IPS-NIHi7 (cell line): ENCODE measurements around the gene COL24A1.
"Not testable (repeated sequence)": the region's sequence is repeated elsewhere in the genome, so short reads cannot be mapped to it uniquely, and the experiment has no call there.

ENCODE experiments used
- DNase-seq: peaks from one replicate; pipeline ENCODE4 v3.0.0; 2012; ENCODE audit warnings: mixed read lengths; ENCODE audit errors: extremely low spot score

COL24A1 gene

GRCh38 chr1:85991261-85991660 is 165.3 kb downstream of the COL24A1 start:
- DNase-seq = no peak

DNA sequence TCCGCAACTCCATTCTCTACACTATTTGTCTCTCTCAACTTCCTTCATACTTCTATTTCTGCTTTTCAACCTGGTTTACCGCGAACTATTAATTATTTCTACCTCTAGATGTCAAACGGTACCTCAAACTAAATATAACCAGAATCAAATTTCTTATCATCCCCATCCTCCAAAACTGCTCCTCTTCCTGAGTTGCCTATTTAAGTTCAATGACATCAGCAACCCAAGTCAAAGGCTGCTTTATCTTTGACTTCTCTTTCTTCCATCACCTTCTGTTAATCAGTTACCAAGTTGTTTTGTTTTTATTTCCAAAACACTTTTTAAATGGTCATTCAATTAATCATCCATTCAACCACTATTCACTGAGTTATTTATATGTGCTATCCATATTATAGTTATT is 171.9 kb downstream of the COL24A1 start:
- DNase-seq = no peak

GRCh38 chr1:85983316-85983715 is 173.3 kb downstream of the COL24A1 start:
- DNase-seq = no peak

DNA sequence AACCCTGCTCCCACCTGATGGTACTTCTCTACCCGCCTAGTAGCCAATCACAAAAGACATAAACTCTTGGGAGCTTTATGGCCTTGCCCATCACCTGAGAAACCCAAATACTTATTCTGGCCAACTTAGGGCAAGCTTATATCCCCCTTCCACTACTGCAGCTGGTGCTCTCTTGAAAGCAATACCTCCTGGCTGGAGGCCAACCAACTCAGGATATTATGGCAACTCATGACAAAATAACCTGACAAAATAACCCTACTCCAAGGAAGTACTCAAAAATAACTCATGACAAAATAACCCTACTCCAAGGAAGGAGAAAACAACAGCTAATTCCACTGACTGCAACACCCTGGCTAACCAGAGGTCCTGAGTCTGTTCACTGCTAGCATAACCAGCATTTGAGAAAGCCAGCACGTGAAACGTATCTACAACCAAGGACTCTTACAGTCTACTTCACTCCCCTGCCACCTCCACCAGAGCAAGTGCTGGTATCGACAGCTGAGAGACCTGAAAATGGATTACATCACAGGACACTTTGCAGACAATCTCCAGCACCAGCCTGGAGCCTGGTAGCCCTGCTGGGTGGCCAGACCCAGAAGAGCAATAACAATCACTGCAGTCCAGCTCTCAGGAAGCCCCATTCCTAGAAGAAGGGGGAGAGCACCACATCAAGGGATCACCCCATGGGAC is 179.9 kb downstream of the COL24A1 start:
- no peak for DNase-seq

DNA sequence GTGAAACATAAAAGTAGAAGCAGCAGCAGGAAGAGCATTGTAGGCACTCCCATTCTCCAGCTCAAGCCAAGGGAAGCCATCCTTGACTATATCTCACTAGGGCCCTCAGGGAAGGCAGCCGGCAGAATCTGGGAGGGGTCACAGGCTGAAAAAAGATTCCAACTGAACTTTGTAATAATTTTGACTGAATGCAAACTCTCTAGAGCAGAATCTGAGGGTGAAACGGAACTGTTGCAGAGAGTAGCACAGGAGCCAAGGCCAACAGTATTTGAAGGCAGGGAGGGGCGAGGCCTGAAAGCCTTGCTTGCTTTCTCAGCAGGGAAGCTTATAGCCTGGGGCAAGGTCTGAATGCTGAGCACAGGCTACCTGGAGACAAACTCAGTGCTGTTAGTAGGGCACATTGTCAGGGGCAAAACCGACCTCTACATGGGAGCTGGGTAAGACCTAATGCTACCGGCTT is 180.6 kb downstream of the COL24A1 start:
- peak; percentile 61 for DNase-seq

DNA sequence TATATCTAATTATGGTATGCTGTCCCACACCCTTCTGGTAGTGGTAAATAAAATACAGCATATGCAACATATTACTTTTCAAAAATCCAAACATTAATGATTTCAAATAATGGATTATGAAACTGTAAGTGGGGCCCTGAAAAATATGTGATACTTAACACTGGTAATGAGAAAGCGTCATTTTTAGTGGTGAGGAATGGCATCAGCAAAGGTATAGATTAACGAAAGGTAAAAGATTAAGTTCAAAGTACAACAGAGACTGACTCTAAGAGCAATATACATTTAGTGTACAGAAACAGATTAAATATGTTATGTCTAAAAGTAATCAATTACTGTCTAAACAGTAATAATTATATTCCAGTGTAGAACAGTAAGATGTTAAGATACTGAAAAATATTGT is 194.1 kb downstream of the COL24A1 start:
- DNase-seq = no peak

DNA sequence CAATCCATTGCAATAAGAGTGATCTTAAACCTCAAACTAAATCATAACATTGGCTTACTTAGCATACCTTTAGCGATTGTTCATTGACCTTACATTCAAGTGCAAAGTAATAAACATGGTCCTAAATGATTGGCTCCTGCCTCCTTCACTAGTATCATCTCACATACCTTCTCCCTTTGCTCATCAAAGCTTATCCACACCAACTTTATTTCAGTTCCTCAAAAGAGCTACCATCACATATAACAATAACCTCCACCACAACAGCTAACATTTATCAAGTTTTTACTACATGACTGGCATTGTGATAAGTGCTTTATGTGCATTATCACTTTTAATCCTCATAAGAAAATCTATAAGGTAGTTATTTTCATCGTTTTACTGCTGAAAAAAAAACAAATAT is 198.8 kb downstream of the COL24A1 start:
- DNase-seq = no peak

GRCh38 chr1:85955218-85955617 is 201.4 kb downstream of the COL24A1 start:
- not testable (repeated sequence) for DNase-seq

DNA sequence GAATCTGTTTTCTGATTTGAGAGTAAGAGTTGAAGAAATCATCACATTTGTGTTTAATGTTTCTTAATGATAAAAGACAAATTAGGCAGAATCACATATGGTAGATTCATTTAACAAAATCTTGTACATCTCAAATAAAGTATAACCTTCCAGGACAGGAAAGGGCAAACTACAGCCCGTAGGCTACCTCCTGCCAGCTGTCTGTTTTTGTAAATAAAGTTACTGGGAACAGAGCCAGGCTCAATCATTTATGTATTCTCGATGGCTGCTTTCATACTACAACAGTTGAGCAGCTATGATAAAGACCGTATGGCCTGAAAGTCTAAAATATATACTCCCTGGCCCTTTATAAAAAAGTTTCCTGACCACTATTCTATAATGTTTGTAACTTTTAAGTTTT is 204.1 kb downstream of the COL24A1 start:
- DNase-seq = no peak

GRCh38 chr1:85947186-85947585 is 209.4 kb downstream of the COL24A1 start:
- no peak for DNase-seq

DNA sequence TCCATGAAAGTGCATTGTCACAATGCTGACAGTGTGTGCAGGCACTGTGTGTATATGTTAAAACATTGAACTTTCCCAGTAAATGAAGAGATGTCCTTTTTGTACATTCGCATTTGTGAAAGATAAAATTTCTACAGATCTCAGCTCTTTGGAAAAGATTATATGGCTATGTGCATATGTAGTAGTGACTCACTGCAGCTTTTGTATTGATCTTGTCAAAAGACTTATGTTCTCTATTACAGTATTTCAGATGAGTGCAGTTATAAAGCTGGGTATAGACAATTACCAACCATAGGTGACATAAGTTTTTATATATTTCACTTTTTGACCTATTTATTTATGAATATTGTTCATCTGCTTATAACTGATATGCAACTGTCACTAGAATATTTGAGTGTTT is 212.6 kb downstream of the COL24A1 start:
- no peak for DNase-seq

- no peak for DNase-seq
These were observed 213.0 kb downstream of the COL24A1 start for GRCh38 chr1:85943526-85943925.

GRCh38 chr1:85940656-85941306 is 215.8 kb downstream of the COL24A1 start:
- no peak for DNase-seq

GRCh38 chr1:85938829-85939228 is 217.7 kb downstream of the COL24A1 start:
- DNase-seq = no peak

- DNase-seq = no peak
These were observed 220.1 kb downstream of the COL24A1 start for GRCh38 chr1:85936470-85936869.

DNA sequence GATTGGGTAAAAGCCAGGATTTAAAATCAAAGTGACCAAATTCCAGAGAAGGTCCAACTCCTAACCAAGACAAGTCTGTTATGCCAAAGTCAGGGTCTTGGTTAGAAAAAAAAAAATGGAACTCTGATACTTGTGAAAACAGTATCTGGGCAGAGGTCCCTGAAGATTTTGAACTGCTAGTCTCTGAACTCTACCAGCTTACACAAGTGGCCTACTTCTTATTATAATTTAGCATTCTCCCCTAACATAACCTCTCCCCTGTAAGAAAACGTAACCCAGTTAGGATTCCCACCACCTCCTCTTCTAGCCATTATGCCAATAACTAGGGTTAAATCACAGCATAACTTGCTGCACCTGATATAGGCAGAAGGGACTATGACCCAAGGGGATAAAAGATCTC is 220.5 kb downstream of the COL24A1 start:
- no peak for DNase-seq

GRCh38 chr1:85935234-85935633 is 221.3 kb downstream of the COL24A1 start:
- no peak for DNase-seq

GRCh38 chr1:85934516-85934915 is 222.1 kb downstream of the COL24A1 start:
- no peak for DNase-seq

GRCh38 chr1:85933961-85934360 is 222.6 kb downstream of the COL24A1 start:
- no peak for DNase-seq

DNA sequence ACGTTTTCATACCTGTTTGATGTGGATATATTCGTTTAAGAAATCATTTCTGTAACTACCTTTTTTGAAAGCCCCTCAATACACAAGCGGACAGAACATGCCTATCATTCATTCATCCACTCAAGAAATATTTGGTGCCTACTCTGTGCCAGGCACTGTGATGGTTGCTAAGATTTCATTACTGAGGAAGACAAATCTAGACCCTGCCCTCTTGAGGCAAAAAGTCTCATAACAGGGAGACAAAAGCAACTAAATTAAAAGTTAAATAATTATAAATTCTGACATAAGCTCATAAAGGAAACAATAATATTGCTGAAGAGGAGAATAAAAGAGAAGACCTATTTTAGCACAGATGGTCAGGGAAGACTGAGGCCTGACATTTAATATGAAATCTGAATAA is 244.8 kb downstream of the COL24A1 start:
- peak; percentile 12 for DNase-seq

DNA sequence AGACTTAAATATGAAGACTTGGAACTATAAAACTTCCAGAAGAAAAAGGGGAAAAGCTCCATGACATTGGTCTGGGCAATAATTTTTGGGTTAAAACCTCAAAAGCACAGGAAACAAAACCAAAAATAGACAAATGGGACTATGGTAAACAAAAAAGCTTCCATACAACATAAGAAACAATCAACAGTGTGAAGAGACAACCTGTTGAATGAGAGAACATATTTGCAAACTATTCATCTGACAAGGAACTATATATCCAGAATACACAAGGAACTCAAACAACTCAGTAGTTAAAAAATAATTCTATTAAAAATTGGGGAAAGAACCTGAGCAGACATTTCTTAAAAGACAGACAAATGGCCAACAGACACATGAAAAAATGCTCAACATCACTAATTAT is 255.7 kb downstream of the COL24A1 start:
- DNase-seq = no peak

DNA sequence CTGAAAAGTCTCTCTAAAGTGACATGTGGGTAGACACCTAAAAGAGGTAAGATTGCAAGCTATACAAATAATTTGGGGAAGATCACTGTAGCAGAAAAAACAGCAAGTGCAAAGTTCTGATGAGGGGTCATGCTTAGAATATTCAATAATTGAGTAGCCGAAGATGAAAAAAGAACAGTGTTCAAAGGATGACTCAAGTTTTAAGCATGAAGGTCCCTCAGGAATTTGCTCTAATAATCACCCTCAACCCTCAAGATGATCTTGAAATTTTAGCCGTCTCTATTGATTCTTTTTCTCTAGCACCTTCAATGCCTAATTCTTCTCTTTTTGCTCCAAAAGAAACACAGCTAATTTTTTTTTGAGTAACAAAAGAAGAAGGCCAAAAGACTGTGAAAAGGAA is 257.7 kb downstream of the COL24A1 start:
- DNase-seq = no peak

GRCh38 chr1:85894651-85895050 is 261.9 kb downstream of the COL24A1 start:
- peak; percentile 32 for DNase-seq

DNA sequence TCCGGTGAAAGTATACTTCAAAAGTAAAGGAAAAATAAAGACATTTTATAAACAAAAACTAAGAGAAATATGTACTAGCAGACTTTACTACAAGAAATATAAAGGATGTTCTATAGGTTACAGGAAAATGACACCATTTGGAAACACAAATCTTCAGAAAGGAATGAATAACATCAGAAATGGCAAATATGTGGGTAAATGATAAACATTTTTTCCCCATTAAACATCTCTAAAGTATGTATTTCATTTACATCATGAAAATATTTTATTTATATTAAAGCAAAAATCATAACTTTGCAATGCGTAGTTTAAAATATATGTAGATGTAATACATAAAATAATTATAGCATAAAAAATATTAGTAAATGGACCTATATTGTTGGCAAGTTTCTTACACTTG is 264.2 kb downstream of the COL24A1 start:
- DNase-seq = no peak
